Prostate gland (tissue), 2 donors: ENCODE results near the gene SLC3A2.

Experiments
- CTCF ChIP-seq, 4 experiments: fragments of 200-600 bp in 2 of 4; fragments of 450-650 bp in 2 of 4; sonication (generic) in 2 of 4; IDR thresholded peaks; 1 replicate in 3 of 4; 2 replicates in 1 of 4; pipeline ENCODE4 v1.5.1; 2016 to 2019; ENCODE audit warnings: antibody characterized with exemption in 4 of 4, mild to moderate bottlenecking in 2 of 4, moderate library complexity in 2 of 4
- POLR2AphosphoS5 ChIP-seq: sonication (generic); formaldehyde crosslinking; IDR thresholded peaks from one replicate; pipeline ENCODE4 v1.6.1; 2017; ENCODE audit warnings: antibody characterized with exemption

GRCh38 chr11:62854013-62854824, 26.5 kb upstream of the SLC3A2 start:
- TF ChIP-seq POLR2AphosphoS5 (no peak), CTCF (IDR thresholded peaks at IDR 0.05) (no peak)
